HepG2 (cell line): ENCODE results near the gene SRC. TPM values are rescaled to one million over a fixed set of nuclear protein-coding genes. Genes with fewer than 3 reads are reported as not detected.

Experiments
- ATAC-seq: fragments of 200-7000 bp; cut with Tn5 transposase; 3 replicates; pipeline ENCODE4 v1.9.1; 2020; ENCODE audit warnings: mild to moderate bottlenecking, moderate library complexity
- BruUV-seq: library from RNA; stranded (reverse); fragments of 400-500 nt; replicated peaks from 2 replicates; lab custom pipeline; 2021; lab: Mats Ljungman, UMichigan
- CTCF ChIA-PET: fragments of 300-600 bp; formaldehyde crosslinking; extraction: SDS; loops from one replicate; lab custom pipeline; 2021; ENCODE audit warnings: low total read pairs, inconsistent platforms, low intra/inter-chr PET ratio; lab: Yijun Ruan, JAX
- POLR2A ChIA-PET: fragments of 350-600 bp; sonication (Branson Sonifier 250); formaldehyde crosslinking; loops from one replicate; lab custom pipeline; 2020; ENCODE audit warnings: antibody characterized with exemption, inconsistent platforms; lab: Yijun Ruan, JAX
- DNase-seq: peaks from one replicate; pipeline ENCODE4 v3.0.0-alpha.2; 2015; ENCODE audit warnings: low spot score
- FAIRE-seq: peaks from 3 replicates; lab custom pipeline; 2011; peaks lifted over from hg19 to GRCh38; lab: Jason Lieb, UNC
- H2AFZ ChIP-seq: one replicate; pipeline ENCODE4 v1.6.1; 2011; ENCODE audit warnings: low read length, inconsistent platforms
- H3K27ac ChIP-seq: fragments of 300-600 bp; 3 replicates; pipeline ENCODE4 v1.8.0; 2011; ENCODE audit warnings: mixed run types, mild to moderate bottlenecking, mixed read lengths, low read length, inconsistent platforms; ENCODE audit not compliant: insufficient read depth; ENCODE audit errors: extremely low read length
- H3K27me3 ChIP-seq, 2 experiments: fragments of 200-600 bp in 1 of 2; 2 replicates in 1 of 2; 3 replicates in 1 of 2; pipeline versions ENCODE4 v1.6.0 to v1.8.0; 2011; ENCODE audit warnings: low read length in 2 of 2, mild to moderate bottlenecking in 2 of 2, moderate library complexity in 2 of 2, inconsistent platforms in 1 of 2; ENCODE audit not compliant: insufficient read depth in 2 of 2, control insufficient read depth in 1 of 2
- H3K36me3 ChIP-seq, 2 experiments: fragments of 200-600 bp in 1 of 2; replicated peaks in 1 of 2; 2 replicates in 1 of 2; 3 replicates in 1 of 2; pipeline versions ENCODE4 v1.5.1 to v1.8.0; 2011; ENCODE audit warnings: low read length in 2 of 2, inconsistent platforms in 1 of 2; ENCODE audit not compliant: insufficient read depth in 2 of 2, control insufficient read depth in 1 of 2
- H3K4me1 ChIP-seq: 2 replicates; pipeline ENCODE4 v1.5.1; 2012; ENCODE audit warnings: low read length, inconsistent platforms; ENCODE audit not compliant: insufficient read depth
- H3K4me2 ChIP-seq: 2 replicates; pipeline ENCODE4 v1.6.0; 2011; ENCODE audit warnings: low read depth, low read length, inconsistent platforms
- H3K4me3 ChIP-seq, 3 experiments: fragments of 200-600 bp in 1 of 3; sonication (generic), shearing (Covaris generic) in 1 of 3; replicated peaks in 1 of 3; 2 replicates each; pipeline ENCODE4 v1.5.1; 2011 to 2016; ENCODE audit warnings: low read length in 3 of 3, inconsistent platforms in 2 of 3, low read depth in 2 of 3, mild to moderate bottlenecking in 2 of 3, control low read depth in 1 of 3, mixed read lengths in 1 of 3; ENCODE audit not compliant: insufficient read depth in 1 of 3
- H3K79me2 ChIP-seq: one replicate; pipeline ENCODE4 v1.6.1; 2011; ENCODE audit warnings: low read length, inconsistent platforms; ENCODE audit not compliant: insufficient read depth
- H3K9ac ChIP-seq: 2 replicates; pipeline ENCODE4 v1.6.0; 2011; ENCODE audit warnings: mild to moderate bottlenecking, low read depth, low read length, inconsistent platforms; ENCODE audit not compliant: insufficient read depth
- H3K9me3 ChIP-seq: 2 replicates; pipeline ENCODE4 v1.5.1; 2012; ENCODE audit warnings: mild to moderate bottlenecking, low read length
- H4K20me1 ChIP-seq: 2 replicates; pipeline ENCODE4 v1.6.0; 2011; ENCODE audit warnings: inconsistent platforms, mild to moderate bottlenecking, low read length, moderate library complexity; ENCODE audit not compliant: insufficient read depth
- BCL6 ChIP-seq: IDR thresholded peaks from 2 replicates; pipeline ENCODE4 v1.6.1; 2016; ENCODE audit warnings: missing genetic modification reagents, missing compliant biosample characterization
- CBX2 ChIP-seq, 2 experiments: fragments of 200-600 bp in 1 of 2; sonication (generic); formaldehyde crosslinking in 1 of 2; IDR thresholded peaks; 2 replicates each; pipeline versions ENCODE4 v1.7.0 to v1.8.1; 2018 to 2022; ENCODE audit warnings: low read depth in 2 of 2, low read length in 1 of 2, mild to moderate bottlenecking in 1 of 2, missing genetic modification reagents in 1 of 2
- CREB1 ChIP-seq, 2 experiments: fragments of 450-650 bp in 1 of 2; IDR thresholded peaks; 2 replicates each; pipeline ENCODE4 v1.6.1; 2016 to 2017; ENCODE audit warnings: control low read depth in 1 of 2, mild to moderate bottlenecking in 1 of 2, missing compliant biosample characterization in 1 of 2, missing genetic modification characterization in 1 of 2
- E2F1 ChIP-seq: sonication (generic); formaldehyde crosslinking; IDR thresholded peaks from 2 replicates; pipeline ENCODE4 v1.5.0; 2020; ENCODE audit warnings: missing genetic modification reagents
- HDAC1 ChIP-seq: sonication (generic); formaldehyde crosslinking; IDR thresholded peaks from 2 replicates; pipeline ENCODE4 v1.5.1; 2020; ENCODE audit warnings: mild to moderate bottlenecking, missing genetic modification reagents
- SALL2 ChIP-seq: sonication (generic); formaldehyde crosslinking; IDR thresholded peaks from 2 replicates; pipeline ENCODE4 v1.8.1; 2023; ENCODE audit warnings: mild to moderate bottlenecking, missing genetic modification reagents, inconsistent platforms
- SRF ChIP-seq: IDR thresholded peaks from 2 replicates; pipeline ENCODE4 v1.6.1; 2011; ENCODE audit warnings: mild to moderate bottlenecking, low read depth, low read length, moderate library complexity
- ZNF883 ChIP-seq: sonication (generic); formaldehyde crosslinking; IDR thresholded peaks from 2 replicates; pipeline ENCODE4 v1.5.1; 2020; ENCODE audit warnings: mild to moderate bottlenecking, missing genetic modification reagents; ENCODE audit errors: not compliant biosample characterization
- ZSCAN25 ChIP-seq: sonication (generic); formaldehyde crosslinking; IDR thresholded peaks from 2 replicates; pipeline ENCODE4 v1.8.0; 2022; ENCODE audit warnings: mild to moderate bottlenecking, missing genetic modification reagents
- WGBS: methylation state at CpG from one replicate; pipeline ENCODE4 v1.1.6; 2017; ENCODE audit warnings: low lambda C conversion rate; 5-methylcytosine and 5-hydroxymethylcytosine counted together
- in situ Hi-C: cut with HindIII; loops from 2 replicates; pipeline ENCODE4 v1.10.0; 2017; ENCODE audit warnings: low pct_unique_long_range_greater_than_20kb; ENCODE audit not compliant: extremely low pct_ligation_motif_present
- intact Hi-C: fragments of 100-400 bp; cut with micrococcal nuclease; formaldehyde crosslinking; loops from one replicate; pipeline ENCODE4 v1.10.0; 2022; ENCODE audit not compliant: unreplicated experiment
- polyA plus RNA-seq, 8 experiments: library from polyadenylated mRNA; depleted of rRNA in 3 of 8; stranded (reverse) in 7 of 8; unstranded in 1 of 8; fragments of >200 nt; fragmentation: Illumina TruSeq in 4 of 8; extraction: Trizol in 4 of 8; gene quantifications; 2 replicates each; pipeline versions ENCODE4 v1.2.1 to v1.2.3, GENCODE V29; 2011 to 2016; ENCODE audit warnings: low read depth in 4 of 8, missing spikeins in 1 of 8, mixed read lengths in 1 of 8; ENCODE audit not compliant: insufficient read depth in 1 of 8
- total RNA-seq, 5 experiments: library from RNA; depleted of rRNA; stranded (reverse); fragments of >200 nt; fragmentation: Illumina TruSeq; extraction: Trizol; gene quantifications; 2 replicates each; pipeline ENCODE4 v1.2.3, GENCODE V29; 2016; ENCODE audit warnings: low read depth in 1 of 5
- TF ChIP-seq, protein P1 (sequence below): sonication (generic); formaldehyde crosslinking; conservative IDR thresholded peaks from 2 replicates; pipeline ENCODE4 v1.4.0; 2020; ENCODE audit warnings: missing genetic modification reagents
- TF ChIP-seq, protein P2 (sequence below): IDR thresholded peaks from 2 replicates; pipeline ENCODE4 v1.6.1; 2016

The SRC gene
- total and polyA plus RNA-seq, 2 of the 13 experiments (the other 11 are each of a cell fraction or from before 2014, with no cell fraction given) = 54.7 to 192 TPM

DNA sequence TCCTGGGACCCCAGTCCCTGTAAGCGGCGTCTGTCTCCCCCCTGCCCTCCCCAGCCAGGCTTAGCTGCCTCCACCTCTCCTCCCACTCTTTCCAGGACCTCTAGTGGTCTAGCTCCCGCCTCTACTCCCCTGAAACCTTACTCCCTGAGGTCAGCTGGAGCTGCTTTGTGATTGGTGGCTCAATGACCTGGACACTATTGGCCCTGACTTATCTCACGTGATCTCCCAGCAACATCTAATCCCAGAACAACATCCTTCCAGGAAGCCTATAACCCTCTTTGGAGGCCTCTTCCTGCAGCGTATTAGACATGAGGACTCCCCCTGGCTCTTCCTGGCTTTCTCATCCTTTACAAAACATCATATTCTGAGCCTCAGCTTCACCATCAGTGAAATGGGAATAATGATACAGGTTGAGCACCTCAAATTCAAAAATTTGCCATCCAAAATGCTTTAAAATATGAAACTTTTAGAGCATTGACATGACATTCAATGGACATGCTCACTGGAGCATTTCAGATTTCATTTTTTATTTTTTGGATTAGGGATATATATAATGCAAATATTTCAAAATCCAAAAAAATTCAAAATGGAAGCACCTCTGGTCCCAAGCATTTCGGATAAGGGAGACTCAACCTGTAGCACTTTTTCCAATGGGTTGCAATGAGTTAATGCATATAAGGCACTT, 16.3 kb upstream of the SRC start:
- CTCF ChIA-PET = no interaction called here
- H2AFZ ChIP-seq = no peak overlapping the region
- TF ChIP-seq BCL6 (CRISPR knock-in tag) (peak; percentile 18; the same call in 1 of the 2 replicates), CBX2 (IDR thresholded peaks at IDR 0.05; ENCODE audit: low read depth, low read length) (no peak), CBX2 (CRISPR knock-in tag; IDR thresholded peaks at IDR 0.05; ENCODE audit: low read depth) (no peak), HDAC1 (CRISPR knock-in tag) (no peak), ZNF883 (CRISPR knock-in tag) (no peak), SALL2 (no peak), ZSCAN25 (CRISPR knock-in tag) (no peak), SRF (no peak), CREB1 (IDR thresholded peaks at IDR 0.05) (no peak), CREB1 (CRISPR knock-in tag; IDR thresholded peaks at IDR 0.05) (no peak), E2F1 (no peak)
- TF ChIP-seq, protein P1, sequence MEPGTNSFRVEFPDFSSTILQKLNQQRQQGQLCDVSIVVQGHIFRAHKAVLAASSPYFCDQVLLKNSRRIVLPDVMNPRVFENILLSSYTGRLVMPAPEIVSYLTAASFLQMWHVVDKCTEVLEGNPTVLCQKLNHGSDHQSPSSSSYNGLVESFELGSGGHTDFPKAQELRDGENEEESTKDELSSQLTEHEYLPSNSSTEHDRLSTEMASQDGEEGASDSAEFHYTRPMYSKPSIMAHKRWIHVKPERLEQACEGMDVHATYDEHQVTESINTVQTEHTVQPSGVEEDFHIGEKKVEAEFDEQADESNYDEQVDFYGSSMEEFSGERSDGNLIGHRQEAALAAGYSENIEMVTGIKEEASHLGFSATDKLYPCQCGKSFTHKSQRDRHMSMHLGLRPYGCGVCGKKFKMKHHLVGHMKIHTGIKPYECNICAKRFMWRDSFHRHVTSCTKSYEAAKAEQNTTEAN (CRISPR knock-in tag) = no peak
- TF ChIP-seq, protein P2, sequence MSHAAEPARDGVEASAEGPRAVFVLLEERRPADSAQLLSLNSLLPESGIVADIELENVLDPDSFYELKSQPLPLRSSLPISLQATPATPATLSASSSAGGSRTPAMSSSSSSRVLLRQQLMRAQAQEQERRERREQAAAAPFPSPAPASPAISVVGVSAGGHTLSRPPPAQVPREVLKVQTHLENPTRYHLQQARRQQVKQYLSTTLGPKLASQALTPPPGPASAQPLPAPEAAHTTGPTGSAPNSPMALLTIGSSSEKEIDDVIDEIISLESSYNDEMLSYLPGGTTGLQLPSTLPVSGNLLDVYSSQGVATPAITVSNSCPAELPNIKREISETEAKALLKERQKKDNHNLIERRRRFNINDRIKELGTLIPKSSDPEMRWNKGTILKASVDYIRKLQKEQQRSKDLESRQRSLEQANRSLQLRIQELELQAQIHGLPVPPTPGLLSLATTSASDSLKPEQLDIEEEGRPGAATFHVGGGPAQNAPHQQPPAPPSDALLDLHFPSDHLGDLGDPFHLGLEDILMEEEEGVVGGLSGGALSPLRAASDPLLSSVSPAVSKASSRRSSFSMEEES (CRISPR knock-in tag) = 0 out of 2 replicates have a peak, but pooled peaks have one; percentile 22

More for the DNA sequence above, 16.3 kb upstream of the SRC start:
- ATAC-seq (no peak), FAIRE-seq (no peak), DNase-seq (peak; percentile 60)
- Histone ChIP-seq H3K36me3 (no peaks in the 10 kb centered on the region), H3K9ac (no peak overlapping the region), H3K9me3 (no peaks in the 10 kb centered on the region), H3K4me2 (peak overlapping the region; percentile 8; the same call in 1 of the 2 replicates), H3K27ac (no peak overlapping the region), H3K79me2 (no peaks in the 10 kb centered on the region), H3K4me3 (no peak overlapping the region), H3K4me1 (peaks cover 63% of the 10 kb centered on the region), H4K20me1 (no peaks in the 10 kb centered on the region), H3K27me3 (no peaks in the 10 kb centered on the region)
- POLR2A ChIA-PET = interaction anchor here (1.0 to 1.7 kb wide), 4 partner anchors 15 to 40 kb away, joined by 3 to 7 read pairs (median 5); partner anchors contain the start of gene MANBAL
- in situ Hi-C loops (no loop called here), intact Hi-C loops (no loop called here)
- BruUV-seq = no TSS peak
- 51% methylated on average over 6 of the region's 6 CpGs for WGBS
